ENCODE measurements around the gene CHRNA9. TPM values are rescaled to one million over a fixed set of nuclear protein-coding genes. Genes with fewer than 3 reads are reported as not detected.
"Not testable (repeated sequence)": the region's sequence is repeated elsewhere in the genome, so short reads cannot be mapped to it uniquely, and the experiment has no call there.

The CHRNA9 gene, protein sequence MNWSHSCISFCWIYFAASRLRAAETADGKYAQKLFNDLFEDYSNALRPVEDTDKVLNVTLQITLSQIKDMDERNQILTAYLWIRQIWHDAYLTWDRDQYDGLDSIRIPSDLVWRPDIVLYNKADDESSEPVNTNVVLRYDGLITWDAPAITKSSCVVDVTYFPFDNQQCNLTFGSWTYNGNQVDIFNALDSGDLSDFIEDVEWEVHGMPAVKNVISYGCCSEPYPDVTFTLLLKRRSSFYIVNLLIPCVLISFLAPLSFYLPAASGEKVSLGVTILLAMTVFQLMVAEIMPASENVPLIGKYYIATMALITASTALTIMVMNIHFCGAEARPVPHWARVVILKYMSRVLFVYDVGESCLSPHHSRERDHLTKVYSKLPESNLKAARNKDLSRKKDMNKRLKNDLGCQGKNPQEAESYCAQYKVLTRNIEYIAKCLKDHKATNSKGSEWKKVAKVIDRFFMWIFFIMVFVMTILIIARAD
- not detected for total RNA-seq

DNA sequence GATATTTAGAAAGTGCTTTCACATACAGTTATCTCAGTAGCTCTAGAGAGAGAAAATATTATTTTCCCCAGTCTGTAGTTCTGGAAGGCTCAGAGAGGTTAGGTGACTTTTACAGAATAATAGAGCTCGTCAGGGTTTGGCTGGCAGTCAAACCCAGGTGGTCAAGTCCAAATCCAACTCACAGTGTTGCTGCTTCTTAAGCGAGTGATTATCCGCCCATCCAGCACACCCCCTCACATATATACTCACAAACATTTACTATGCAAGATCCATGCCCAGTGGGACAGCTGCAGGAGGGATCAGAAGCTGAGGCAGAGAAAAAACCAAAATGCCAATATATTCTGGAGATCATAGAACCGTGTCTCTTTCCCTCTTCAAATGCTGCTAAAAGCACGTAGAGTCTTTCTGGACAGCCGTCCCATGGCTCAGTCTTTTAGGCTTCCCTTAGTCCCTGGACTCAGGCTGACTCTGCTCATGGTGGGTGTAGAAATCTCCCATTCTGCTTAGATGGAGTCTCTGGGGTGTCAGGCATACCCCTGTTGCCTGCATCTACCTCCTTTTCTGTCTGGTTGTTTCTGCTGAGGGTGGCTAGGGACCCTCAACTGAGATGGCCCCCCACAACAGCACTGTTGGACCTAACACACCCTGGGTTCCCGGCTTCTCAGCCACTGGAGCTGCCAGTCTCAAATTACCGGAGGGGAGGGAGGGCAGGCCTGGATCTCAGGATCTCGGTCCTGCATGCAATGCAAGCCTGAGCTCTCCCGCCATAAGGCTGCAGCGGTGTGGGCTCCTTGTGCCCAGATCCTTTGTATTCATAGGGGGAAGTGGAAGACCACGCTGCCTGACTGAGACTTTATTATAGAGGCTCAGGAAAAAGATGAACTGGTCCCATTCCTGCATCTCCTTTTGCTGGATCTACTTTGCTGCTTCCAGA is at the start of gene CHRNA9:
Gene CHRNA9 (plus strand): TSS at position 743 of the 934 bp plus-strand sequence. CDS start 135 bp downstream, at position 878.
- DNase-seq = peak; percentile 25

DNA sequence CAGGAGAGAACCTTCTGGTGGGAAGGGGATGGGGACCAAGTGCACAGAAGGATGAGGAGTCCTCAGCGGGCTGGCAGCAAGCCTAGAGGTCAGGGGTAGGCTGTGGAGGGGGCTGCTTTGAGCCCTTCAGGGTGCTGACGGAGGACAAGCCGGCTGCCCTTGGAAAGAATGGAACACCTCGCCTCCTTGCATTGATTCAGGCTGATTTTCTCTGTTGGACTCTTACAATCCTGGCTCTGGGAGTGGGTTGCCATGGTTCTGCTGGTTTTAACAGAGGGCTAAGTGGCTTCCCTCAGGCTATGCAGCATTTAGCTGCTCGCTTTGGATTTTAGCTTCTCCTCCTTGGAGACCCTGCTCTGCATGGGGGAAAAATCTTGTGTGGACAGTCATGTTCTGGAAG is 49.4 kb upstream of the CHRNA9 start:
- no peak for DNase-seq

DNA sequence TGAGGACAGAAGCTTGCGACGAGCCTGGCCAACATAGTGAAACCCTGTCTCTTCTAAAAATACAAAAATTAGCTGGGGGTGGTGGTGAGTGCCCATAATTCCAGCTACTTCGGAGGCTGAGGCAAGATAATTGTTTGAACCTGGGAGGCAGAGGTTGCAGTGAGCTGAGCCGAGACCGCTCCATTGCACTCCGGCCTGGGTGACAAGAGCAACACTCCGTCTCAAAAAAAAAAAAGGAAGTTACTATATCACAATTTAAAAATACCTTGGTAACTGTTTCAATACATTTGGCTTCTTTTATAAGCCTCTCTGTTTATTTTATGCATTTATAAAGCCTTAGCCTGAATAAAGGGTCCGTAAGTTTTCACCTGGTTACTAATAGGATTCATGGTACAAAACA is 46.6 kb upstream of the CHRNA9 start:
- DNase-seq = no peak

DNA sequence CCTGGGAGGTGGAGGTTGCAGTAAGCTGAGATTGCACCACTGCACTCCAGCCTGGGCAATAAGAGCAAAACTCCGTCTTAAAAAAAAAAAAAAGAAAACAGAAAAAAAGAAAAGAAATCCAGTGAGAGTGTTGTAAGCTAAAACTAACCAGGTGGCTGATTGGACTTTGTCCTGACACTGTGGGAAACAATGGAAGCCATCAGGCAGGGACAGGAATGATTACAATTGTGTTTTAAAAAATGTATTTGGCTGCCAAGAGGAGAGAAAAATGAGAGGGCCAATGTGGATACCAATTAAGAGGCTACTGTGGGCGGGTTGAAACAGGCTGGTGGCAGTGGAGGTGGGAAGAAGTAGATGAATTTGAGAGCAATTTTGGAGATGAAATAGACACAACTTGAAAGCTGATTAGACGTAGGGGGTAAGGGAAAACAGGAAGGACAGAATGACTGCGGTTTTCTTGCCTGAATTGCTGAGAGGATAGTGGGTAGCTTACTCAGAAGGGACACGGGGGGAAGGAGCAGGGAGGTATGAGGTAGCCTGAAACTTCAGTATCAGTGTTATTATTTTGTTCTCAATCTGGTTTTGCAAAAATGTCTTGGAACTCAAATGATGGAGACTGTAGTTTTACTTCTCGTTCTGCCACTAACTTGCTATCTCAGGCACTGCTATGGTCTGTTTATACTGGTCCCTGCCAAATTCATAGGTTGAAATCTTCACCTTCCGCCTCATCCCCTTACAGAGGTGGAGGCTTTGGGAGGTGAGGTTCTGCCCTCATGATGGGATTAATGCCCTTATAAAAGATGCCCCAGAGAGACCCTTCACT is 45.6 kb upstream of the CHRNA9 start:
- DNase-seq = no peak

DNA sequence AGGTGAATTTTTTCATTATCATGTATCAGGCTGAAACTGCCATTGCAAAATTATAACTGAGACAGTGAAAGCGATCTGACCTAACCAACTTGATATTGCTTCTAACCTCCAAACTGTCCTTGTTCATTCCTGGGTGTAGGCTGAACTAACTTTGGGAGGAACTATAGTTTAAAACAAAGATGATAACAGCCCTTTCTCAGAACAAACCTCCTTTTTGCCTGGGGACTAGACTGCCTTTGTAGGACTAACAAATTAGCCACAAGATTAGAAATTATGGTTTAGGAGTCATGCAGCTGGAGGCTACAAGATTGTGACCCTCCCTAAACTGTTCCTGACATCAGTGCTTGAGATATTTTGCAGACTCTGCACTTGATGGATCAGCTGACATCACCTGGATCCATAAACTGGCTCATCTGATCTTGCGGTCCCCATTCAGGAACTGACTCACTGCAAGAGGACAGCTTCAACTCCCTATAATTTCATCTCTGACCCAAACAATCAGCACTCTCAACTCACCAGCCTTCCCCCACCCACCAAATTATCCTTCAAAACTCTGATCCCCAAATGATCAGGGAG is 44.4 kb upstream of the CHRNA9 start:
- DNase-seq = not testable (repeated sequence)

DNA sequence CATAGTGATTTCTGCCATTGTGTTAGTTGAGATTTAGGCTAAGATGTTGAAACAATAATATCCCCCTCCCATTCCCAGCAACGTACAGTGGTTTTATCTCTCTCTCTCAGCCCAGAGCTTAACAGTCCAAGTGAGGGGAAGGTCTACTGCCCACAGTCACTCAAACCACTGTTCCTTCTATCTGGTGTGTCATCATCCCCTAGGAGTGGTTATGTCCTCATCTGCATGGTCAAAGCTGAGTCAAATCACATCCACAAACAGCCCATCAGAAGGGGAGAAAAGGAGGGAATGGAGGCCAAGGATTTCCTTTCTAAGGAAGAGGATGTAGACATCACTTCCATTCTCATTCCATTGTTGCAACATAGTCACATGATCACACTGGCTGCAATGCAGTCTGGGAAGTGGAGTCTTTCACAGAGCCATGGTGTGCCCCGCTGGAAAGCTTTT is 42.8 kb upstream of the CHRNA9 start:
- DNase-seq = no peak

DNA sequence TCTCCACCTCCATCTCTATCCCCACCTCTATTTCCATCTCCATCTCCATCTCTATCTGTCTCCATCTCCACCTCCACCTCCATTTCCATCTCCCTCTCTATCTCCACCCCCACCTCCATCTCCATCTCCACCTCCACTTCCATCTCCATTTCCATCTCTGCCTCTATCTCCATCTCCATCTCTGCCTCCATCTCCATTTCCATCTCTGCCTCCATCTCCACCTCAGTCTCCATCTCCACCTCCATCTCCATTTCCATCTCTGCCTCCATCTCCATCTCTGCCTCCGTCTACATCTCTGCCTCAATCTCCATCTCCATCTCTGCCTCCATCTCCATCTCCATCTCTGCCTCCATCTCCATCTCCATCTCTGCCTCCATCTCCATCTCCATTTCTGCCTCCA is 40.8 kb upstream of the CHRNA9 start:
- no peak for DNase-seq

DNA sequence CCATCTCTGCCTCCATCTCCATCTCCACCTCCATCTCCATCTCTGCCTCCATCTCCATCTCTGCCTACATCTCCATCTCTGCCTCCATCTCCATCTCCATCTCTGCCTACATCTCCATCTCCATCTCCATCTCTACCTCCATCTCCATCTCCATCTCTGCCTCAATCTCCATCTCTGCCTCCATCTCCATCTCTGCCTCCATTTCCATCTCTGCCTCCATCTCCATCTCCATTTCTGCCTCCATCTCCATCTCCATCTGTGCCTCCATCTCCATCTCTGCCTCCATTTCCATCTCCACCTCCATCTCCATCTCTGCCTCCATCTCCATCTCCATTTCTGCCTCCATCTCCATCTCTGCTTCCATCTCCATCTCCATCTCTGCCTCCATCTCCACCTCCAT is 40.1 kb upstream of the CHRNA9 start:
- DNase-seq = not testable (repeated sequence)

DNA sequence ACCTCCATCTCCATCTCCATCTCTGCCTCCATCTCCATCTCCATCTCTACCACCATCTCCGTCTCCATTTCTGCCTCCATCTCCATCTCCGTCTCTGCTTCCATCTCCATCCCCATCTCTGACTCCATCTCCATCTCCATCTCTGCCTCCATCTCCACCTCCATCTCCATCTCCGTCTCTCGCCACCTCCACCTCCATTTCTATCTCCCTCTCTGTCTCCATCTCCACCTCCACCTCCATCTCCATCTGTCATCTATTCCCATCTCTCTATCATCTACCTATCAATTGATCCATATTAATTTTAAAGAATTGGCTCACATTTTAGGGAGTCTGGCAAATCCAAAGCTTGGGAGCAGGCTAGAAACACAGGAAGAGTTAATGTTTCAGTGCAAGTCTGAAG is 39.6 kb upstream of the CHRNA9 start:
- no peak for DNase-seq

DNA sequence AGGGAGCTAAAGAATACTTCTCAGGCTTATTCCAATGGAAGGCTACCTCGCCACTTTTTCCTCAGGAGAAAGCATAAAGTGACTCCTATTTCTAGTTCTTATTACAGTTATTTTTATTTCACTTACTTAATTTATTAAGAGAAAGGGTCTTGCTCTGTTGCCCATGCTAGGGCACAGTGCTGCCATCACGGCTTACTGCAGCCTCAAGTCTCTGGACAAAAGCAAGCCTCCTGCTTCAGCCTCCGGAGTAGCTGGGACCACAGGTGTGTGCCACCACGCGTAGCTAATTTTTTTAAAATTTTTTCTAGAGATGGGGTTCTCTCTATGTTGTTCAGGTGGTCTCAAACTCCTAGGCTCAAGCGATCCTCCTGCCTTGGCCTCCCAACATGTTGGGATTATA is 36.0 kb upstream of the CHRNA9 start:
- no peak for DNase-seq

DNA sequence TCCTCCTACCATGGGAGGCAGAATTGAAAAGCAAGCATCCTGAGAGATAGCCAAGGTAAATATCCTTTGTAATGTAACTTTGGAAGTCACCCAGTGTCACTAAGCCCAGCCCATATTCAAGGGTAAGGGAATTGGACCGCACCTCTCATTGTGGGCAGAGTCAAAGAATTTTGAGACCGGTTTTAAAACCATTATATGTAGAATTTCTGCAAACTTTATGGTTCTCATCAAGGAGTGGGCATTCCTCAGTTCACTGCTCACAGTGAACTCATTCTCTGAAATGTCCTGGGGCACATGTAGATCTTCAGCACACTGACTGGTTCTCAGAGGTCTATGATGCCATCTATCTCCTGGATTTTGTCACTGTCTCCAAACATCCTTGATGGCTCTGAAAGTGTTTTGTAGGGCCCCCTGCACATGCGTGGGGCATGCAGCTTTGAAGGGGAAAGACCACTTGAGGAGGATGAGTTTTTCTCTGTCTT is 35.3 kb upstream of the CHRNA9 start:
- DNase-seq = no peak

DNA sequence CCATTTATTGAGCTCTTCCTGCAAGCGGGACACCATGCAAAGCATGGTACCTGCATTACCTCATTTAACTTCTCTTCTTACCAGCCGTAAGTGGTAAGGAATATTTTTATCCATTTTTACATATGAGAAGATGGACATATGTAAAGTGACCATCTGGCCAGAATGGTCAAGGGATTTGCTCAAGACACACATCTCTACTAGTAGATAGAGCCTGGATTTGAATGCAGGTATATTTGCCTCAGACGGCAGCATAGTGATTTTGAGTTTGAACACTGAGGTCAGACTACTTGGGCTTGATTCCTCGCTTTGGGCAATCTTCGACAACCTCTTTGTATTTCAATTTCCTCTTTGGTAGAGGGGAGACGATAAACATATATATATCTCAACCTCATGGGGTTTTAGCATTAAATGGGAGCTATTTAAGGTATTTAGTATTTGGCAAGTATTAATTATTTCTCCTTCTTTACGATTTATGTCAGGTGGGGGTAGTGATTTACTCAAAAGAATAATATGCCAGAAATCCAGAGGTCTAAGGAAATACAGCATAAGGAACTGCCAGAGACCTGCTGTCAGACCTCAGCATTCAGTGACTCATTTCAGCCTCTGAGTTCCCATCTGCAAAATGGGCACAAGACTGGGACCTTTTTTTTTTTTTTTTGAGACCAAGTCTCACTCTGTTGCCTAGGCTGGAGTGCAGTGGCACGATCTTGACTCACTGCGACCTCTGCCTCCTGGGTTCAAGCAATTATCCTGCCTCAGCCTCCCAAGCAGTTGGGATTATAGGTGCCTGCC is 34.6 kb upstream of the CHRNA9 start:
- DNase-seq = no peak

DNA sequence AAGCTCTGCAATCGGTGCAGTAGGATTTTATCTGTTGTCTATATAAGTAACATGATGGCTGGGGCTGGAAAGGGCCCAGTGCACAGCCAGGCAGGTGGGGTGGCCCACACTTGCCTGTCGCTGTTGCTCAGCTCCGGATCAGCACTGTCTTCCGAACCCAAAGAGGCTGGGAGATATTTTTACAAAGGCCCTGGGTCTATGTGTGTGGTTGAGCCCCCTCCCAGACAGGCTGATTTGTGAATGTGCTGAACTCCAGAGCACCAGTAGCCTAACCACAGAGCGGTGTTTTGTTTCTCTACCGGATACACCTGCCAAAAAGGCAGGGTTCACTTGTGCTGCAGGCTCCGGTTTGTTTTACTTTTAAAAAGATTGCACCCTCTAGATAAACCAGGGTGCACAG is 33.5 kb upstream of the CHRNA9 start:
- no peak for DNase-seq

DNA sequence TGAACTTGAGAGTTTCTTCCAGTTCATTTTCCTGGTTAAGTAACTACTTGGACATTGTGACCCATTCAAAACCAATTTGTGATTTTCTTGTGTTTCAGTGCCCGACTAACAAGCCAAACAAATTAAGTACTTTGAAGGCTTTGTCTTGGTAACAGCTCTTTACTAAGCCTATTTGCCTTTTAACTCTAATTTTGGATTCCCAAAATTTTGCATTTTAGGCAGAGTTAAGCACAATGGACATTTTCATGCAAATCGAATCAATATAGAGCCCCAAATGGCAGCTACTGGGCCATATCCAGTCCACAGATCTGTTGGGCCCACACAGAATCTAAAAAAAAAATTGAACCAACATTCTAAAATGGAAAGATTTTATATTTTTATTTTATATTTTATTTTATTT is 31.4 kb upstream of the CHRNA9 start:
- no peak for DNase-seq

DNA sequence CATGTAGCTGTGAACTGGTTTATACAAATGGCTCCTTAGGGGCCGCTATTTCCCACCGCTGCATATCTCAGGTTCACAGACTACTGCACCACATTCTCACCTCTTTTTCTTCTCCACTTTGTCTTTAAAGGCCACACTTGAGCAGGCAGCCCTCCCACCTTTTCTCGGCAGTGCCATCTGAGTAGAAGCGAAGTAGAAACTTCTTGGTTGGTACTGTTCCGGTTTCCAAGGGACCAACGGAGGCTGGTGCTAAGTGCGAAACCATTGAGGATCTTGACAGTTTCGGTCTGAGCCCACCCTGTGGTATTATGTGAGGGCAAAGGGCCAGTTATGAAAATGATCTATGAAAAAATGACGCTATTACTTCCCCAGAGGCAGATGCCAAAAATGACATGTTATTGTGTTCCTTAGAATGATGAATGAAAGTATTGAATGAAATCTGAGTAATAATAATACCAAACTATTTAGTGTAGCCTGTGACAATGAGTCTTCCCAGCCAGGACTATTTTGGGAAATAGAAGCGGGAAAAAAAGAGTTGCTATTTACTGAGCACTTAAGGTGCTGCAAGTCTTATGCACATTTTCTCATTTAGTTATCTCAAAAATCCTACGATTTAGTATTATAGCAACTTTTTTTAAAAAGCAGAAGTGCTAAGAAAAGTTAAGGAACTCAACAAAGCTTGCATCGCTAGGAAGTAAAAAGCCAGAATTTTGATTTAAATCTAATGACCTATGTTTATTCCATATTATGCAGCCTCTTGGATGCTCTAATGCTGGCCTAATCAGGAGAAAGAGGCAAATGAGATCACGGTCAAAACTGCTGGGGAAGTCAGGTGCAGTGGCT is 29.6 kb upstream of the CHRNA9 start:
- DNase-seq = no peak

DNA sequence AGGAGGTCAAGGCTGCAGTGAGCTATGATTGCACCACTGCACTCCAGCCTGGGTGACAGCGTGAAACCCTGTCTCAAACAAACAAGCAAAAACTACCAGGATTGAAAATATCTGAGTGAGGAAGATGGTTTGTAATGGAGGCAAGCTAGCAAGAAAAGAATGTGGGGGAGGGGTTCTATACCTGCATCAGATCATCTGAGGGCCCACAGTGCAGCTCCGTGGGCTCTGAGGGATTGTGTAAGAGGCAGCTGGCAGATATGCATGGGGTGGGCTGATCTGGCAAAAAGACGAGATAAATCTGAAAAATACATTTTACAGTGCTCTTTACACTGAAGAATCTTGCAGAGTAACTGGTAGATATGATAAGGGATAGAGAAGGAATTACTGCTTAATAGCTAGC is 28.9 kb upstream of the CHRNA9 start:
- DNase-seq = no peak

DNA sequence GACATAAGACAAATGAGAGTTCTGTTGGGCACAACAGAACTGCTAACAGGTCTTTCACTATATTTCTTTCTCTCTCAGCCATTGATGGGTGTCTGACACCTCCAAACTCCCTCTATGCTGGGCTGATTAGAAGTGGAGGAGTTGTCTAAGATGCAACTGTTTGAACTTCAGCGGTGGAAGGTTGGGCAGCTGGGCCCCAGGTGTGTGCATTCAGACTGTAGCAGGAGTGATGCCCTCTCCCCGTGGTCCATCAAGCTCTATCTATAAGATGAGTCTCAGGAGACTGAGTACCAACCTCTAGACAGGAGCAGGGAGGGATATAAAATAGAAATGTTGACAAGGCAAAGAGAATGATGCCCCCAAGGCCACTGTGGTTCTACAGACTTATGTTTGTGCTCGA is 28.2 kb upstream of the CHRNA9 start:
- no peak for DNase-seq

DNA sequence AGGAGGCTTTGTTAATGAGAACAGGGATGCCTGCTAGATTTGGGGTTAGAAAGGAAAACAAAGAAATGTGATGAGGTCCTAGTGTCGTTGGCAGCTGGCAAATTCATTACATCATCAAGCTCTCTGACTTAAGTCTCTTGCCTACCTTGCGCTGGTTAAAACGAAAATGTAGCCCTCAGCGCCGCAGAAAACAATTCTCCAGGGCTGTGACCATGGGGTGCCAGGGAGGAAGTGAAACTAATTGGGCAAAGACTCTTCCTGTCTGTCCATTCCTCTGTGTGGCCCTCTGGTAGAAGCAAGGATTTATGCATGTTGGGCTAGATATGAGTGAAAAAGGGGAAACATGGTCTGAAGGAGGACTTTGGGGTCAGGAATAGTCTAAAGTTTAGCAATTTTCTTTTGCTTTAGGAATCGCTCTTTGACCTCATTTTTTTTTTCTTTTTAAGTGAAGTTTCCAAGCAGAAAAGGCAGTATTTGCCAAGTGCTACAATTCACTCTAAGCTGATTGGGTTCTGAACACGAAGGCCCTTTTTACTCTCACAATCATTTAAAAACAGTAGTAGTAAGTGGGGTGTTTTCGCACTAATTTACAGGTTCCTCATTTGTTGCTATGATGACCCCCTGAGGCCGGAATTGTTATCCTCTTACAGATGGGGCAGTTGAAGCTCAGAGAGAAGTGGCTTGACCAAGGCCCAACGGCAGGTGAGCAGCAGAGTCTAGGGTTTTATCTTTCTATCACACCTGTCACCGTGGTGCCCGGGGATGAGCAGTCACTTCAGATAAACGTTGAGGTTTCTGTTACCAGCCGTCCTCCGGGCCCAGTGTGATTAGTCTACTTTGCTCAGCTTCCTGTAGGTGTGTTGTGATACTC is 27.3 kb upstream of the CHRNA9 start:
- DNase-seq = no peak

All from tongue (tissue), 2 donors.